Ishikawa (cell line): ENCODE results near the gene CNOT6.

Source experiments
- CEBPB ChIP-seq: IDR thresholded peaks from 2 replicates; pipeline ENCODE4 v1.6.1; 2012
- CREB1 ChIP-seq: IDR thresholded peaks from 2 replicates; pipeline ENCODE4 v1.6.1; 2012; ENCODE audit warnings: low read depth
- EGR1 ChIP-seq: IDR thresholded peaks from 2 replicates; pipeline ENCODE4 v1.6.1; 2012
- EP300 ChIP-seq: IDR thresholded peaks from 2 replicates; pipeline ENCODE4 v1.6.1; 2012; ENCODE audit warnings: borderline replicate concordance
- FOXM1 ChIP-seq: IDR thresholded peaks from 2 replicates; pipeline ENCODE4 v1.6.1; 2012; ENCODE audit warnings: low read depth, borderline replicate concordance
- MAX ChIP-seq: IDR thresholded peaks from 2 replicates; pipeline ENCODE4 v1.6.1; 2012
- NFIC ChIP-seq: IDR thresholded peaks from 2 replicates; pipeline ENCODE4 v1.6.1; 2012
- RAD21 ChIP-seq: IDR thresholded peaks from 2 replicates; pipeline ENCODE4 v1.6.1; 2012; ENCODE audit warnings: low read depth
- TAF1 ChIP-seq: IDR thresholded peaks from 2 replicates; pipeline ENCODE4 v1.6.1; 2012; ENCODE audit warnings: low read depth, mild to moderate bottlenecking
- TCF12 ChIP-seq: IDR thresholded peaks from 2 replicates; pipeline ENCODE4 v1.6.1; 2012; ENCODE audit warnings: low read depth
- TEAD4 ChIP-seq: IDR thresholded peaks from 2 replicates; pipeline ENCODE4 v1.6.1; 2012
- USF1 ChIP-seq: IDR thresholded peaks from 2 replicates; pipeline ENCODE4 v1.6.1; 2012
- YY1 ChIP-seq: IDR thresholded peaks from 2 replicates; pipeline ENCODE4 v1.6.1; 2012; ENCODE audit warnings: low read depth
- ZBTB7A ChIP-seq: IDR thresholded peaks from 2 replicates; pipeline ENCODE4 v1.6.1; 2012; ENCODE audit warnings: low read depth
- TF ChIP-seq, protein P1 (sequence below): IDR thresholded peaks from 2 replicates; pipeline ENCODE4 v1.6.1; 2012; ENCODE audit warnings: low read depth, mild to moderate bottlenecking

CNOT6 gene

DNA sequence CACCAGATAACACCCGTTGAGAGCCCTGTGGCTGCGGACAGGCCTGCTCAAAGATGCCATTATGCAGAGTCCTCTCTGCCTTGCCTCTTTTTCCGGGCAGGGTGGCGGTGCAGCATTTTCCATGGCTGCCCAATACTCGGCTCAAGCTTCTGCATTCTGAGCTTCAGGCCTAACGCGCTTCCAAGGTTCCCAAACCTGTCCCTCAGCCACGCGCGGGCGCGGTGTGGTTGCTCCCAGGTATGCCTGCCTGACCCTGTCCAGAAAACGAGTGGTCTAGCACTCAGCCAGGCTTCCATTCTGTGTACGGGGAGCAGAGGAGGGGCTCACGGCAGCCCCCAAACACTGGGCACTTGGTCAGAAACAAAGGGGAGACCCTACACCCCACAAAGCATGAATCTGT is 27.9 kb upstream of the CNOT6 start:
- TF ChIP-seq CREB1 (no peak), FOXM1 (no peak), ZBTB7A (no peak), USF1 (no peak), YY1 (no peak), RAD21 (no peak), TEAD4 (no peak), EP300 (no peak), MAX (no peak), TCF12 (no peak), CEBPB (no peak), EGR1 (no peak), NFIC (no peak), TAF1 (no peak)
- TF ChIP-seq, protein P1, sequence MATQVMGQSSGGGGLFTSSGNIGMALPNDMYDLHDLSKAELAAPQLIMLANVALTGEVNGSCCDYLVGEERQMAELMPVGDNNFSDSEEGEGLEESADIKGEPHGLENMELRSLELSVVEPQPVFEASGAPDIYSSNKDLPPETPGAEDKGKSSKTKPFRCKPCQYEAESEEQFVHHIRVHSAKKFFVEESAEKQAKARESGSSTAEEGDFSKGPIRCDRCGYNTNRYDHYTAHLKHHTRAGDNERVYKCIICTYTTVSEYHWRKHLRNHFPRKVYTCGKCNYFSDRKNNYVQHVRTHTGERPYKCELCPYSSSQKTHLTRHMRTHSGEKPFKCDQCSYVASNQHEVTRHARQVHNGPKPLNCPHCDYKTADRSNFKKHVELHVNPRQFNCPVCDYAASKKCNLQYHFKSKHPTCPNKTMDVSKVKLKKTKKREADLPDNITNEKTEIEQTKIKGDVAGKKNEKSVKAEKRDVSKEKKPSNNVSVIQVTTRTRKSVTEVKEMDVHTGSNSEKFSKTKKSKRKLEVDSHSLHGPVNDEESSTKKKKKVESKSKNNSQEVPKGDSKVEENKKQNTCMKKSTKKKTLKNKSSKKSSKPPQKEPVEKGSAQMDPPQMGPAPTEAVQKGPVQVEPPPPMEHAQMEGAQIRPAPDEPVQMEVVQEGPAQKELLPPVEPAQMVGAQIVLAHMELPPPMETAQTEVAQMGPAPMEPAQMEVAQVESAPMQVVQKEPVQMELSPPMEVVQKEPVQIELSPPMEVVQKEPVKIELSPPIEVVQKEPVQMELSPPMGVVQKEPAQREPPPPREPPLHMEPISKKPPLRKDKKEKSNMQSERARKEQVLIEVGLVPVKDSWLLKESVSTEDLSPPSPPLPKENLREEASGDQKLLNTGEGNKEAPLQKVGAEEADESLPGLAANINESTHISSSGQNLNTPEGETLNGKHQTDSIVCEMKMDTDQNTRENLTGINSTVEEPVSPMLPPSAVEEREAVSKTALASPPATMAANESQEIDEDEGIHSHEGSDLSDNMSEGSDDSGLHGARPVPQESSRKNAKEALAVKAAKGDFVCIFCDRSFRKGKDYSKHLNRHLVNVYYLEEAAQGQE, result no peak

DNA sequence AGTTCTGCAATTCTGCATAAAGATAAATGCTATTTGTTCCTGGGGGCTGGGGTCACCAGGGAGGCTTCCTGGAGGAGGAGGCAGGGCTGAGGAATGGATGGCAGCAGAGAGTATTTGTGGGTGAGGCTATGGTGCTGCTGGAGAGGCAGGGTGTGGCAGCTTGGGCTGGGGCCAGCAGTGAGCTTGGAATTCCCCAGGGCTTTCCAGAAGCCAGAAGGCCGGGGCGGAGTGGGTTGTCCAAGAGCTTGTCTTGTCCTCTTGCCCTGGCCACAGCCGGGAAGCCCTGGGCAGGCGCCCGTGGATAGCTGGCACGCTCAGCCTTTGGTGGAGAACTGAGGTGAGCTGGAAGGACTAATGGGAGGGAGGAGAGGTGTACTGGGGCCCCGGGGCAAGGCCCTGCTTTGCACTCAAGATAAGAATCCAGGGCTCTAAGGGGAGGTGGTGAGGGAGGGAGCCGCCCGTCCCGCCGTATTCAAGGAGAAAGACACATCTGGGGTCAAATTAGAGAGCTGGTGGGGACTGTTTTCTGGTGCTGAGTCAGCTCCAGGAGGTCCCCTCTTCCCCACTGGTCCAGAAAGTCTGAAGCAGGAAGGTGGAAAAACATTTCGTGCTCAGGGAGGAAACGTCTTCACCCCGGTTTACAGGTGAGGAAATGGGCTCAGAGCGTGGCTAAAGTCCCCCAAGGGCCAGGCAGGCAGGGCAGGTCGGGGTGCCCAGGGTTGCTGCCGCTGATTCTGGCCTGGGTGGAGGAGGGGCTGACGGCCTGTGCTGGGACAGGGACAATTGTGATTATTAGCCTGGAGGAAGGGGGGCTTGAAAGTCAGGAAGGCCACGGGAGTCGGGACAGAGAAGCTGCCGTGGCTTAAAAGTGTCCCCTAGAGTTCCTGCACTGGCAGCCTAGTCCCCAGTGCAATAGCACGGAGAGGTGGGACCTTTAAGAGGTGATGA is 26.9 kb upstream of the CNOT6 start:
- TF ChIP-seq NFIC (peak; percentile 50; the same call in 1 of the 2 replicates), USF1 (no peak), EP300 (0 out of 2 replicates have a peak, but pooled peaks have one; percentile 11), CEBPB (no peak), TEAD4 (0 out of 2 replicates have a peak, but pooled peaks have one; percentile 17)

GRCh38 chr5:180467989-180468731 is 26.0 kb upstream of the CNOT6 start:
- TF ChIP-seq TEAD4, result no peak
- TF ChIP-seq MAX, result no peak
- TF ChIP-seq USF1, result no peak
- no peak for TF ChIP-seq YY1
- TF ChIP-seq CREB1, result no peak
- TF ChIP-seq ZBTB7A, result no peak
- no peak for TF ChIP-seq EGR1
- TF ChIP-seq FOXM1, result no peak
- no peak for TF ChIP-seq RAD21

DNA sequence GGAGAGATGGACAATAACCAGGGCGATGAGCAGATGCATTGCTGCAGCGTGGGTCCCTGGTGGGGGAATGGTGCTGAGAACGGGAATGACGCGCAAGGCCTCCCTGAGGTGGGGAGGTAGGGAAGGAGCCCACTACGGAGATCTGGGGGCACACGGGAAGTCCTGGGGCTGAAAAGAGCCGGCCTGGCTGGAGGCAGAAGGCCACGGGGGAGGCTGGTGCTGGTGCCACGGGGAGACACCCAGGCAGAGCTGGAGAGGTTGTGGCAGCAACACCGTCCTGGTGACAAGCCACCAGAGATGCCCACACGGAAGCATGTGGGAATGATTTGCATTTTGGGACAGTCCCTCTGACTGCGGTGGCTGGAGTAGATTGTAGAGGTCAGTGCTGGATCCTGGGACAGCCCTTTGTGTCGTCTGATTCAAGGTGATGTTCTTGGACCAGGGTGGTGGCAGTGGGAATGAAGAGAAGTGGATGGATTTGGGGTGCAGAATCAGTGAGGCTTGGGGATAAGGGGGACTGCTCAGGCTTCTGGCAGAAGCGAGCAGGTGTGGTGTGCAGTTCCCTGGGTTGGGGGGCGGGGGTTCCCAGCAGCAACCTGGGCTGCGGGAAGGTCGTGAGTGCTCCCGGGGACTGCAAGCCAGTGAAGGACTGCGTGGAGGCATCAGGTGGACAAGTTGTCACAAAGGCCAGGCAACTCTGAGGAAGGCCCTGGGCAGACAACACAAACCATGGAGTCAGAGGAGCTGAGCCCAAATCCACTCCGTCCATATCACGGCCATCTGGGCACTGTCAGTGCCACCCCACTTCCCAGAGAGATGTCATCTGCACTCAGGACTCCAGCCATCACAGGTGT is 25.2 kb upstream of the CNOT6 start:
- TF ChIP-seq, protein P1, result no peak
- no peak for TF ChIP-seq TCF12
- no peak for TF ChIP-seq CREB1
- TF ChIP-seq MAX, result no peak
- TF ChIP-seq RAD21, result no peak
- no peak for TF ChIP-seq CEBPB
- TF ChIP-seq YY1, result no peak
